GM12875 (cell line): ENCODE results near the gene PACSIN2.
A peak's percentile ranks its signal among the peaks of the same experiment; 100 is the strongest.
"Not testable (repeated sequence)": the region's sequence is repeated elsewhere in the genome, so short reads cannot be mapped to it uniquely, and the experiment has no call there.

Source experiments
- H3K4me3 ChIP-seq: one replicate; pipeline ENCODE4 v1.5.1; 2011; ENCODE audit warnings: low read depth, low read length, control low read depth
- CTCF ChIP-seq: IDR thresholded peaks from 2 replicates; pipeline ENCODE4 v1.5.1; 2011; ENCODE audit warnings: low read depth, mild to moderate bottlenecking, control low read depth, inconsistent platforms, low read length, moderate library complexity, borderline replicate concordance; ENCODE audit not compliant: insufficient read depth

The PACSIN2 gene

DNA sequence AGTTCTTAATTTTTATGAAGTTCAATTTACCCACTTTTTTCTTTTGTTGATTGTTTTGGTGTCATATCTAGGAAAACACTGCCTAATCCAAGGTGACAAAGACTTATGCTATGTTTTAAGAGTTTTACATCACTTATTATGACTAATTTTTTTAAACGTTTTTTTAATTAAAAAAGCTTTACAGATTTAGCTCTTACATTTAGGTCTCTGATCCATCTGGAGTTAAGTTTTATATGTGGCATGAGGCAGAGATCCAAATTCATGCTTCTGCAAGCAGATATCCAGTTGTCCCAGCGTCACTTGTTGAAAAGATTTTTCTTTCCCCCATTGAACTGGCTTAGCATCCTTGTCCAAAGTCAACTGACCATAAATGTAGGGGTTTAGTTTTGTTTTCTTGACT lies 72.6 kb downstream of the PACSIN2 start:
- no peak overlapping the region for H3K4me3 ChIP-seq
- TF ChIP-seq CTCF, result no peak

GRCh38 chr22:42939941-42940653 lies 74.9 kb downstream of the PACSIN2 start:
- H3K4me3 ChIP-seq, result no peak overlapping the region
- TF ChIP-seq CTCF, result no peak

- TF ChIP-seq CTCF, result no peak
- H3K4me3 ChIP-seq, result no peak overlapping the region
These were observed 75.5 kb downstream of the PACSIN2 start for GRCh38 chr22:42939451-42939881.

DNA sequence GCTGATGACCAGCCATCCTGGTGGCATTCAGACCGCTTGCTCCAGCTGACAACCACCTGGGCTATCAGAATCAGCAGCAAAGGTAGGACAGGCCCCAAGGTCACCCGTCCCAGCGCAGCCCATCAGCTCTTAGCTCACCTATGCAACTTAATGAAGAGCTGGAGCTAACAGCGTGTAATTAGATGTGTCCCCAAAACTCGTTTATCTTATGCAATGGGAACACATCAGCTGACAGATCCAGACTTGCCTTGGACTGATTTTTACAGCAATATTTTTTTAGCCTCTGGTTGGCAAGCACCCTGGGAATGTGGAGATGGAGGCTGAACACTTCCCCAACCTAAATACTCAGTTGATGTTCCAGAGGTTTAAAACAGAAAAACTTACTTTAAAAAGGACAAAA lies 76.0 kb downstream of the PACSIN2 start:
- H3K4me3 ChIP-seq, result no peak overlapping the region
- TF ChIP-seq CTCF, result no peak

GRCh38 chr22:42938449-42938848 lies 76.5 kb downstream of the PACSIN2 start:
- no peak for TF ChIP-seq CTCF
- H3K4me3 ChIP-seq, result no peak overlapping the region

DNA sequence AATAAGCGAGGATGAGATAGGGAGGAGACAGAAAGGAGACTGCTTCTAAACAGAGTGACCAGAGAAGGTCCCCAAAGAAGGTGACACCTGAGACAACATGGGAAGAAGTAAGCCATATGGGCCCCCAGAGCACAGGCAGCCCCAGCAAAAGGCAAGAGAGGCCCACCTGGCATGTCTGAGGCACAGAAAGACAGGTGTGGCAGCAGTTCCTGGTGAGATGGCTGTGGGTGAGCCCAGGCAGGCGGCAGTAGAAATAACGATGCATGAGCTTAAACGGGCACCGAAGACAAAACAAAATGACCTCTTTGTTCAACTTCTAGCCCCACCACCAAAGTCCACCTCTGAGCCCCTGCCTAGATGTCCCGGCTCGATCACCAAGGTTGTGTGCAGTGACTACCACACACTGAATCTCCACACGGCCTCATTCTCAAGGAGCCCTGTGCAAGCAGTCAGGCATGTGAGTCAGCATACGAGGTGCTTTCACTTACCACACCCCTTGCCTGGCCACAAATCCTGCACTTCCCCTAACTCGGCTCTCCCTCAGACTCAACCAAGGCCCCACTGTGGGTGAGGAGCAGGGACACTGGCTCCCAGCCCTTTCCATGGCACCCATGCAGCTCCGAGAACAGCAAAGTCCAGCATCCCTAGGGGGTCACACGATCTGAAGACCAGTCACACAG lies 77.6 kb downstream of the PACSIN2 start:
- peak overlapping the region; percentile 1 for H3K4me3 ChIP-seq
- TF ChIP-seq CTCF, result no peak

GRCh38 chr22:42936680-42937079 lies 78.3 kb downstream of the PACSIN2 start:
- H3K4me3 ChIP-seq, result not testable (repeated sequence)
